DND-41 (cell line): ENCODE results near the gene TMEM167A.

Experiments used
- ATAC-seq: fragments of 200-7000 bp; cut with Tn5 transposase; 3 replicates; pipeline ENCODE4 v1.9.1; 2021; ENCODE audit warnings: low read depth; ENCODE audit not compliant: insufficient read depth
- DNase-seq: peaks from one replicate; pipeline ENCODE4 v3.0.0-alpha.2; 2020
- H2AFZ ChIP-seq: 2 replicates; pipeline ENCODE4 v1.6.0; 2012; ENCODE audit warnings: low read depth, low read length
- H3K27ac ChIP-seq: 2 replicates; pipeline ENCODE4 v1.5.1; 2012; ENCODE audit warnings: low read length, inconsistent platforms
- H3K27me3 ChIP-seq: fragments of 200-600 bp; sonication (generic); 2 replicates; pipeline ENCODE4 v1.6.0; 2012; ENCODE audit warnings: low read length, mild to moderate bottlenecking, inconsistent platforms; ENCODE audit not compliant: insufficient read depth, poor library complexity
- H3K36me3 ChIP-seq: 2 replicates; pipeline ENCODE4 v1.5.1; 2012; ENCODE audit warnings: low read length, inconsistent platforms; ENCODE audit not compliant: insufficient read depth
- H3K4me1 ChIP-seq: 2 replicates; pipeline ENCODE4 v1.5.1; 2012; ENCODE audit warnings: mild to moderate bottlenecking, low read length; ENCODE audit not compliant: insufficient read depth
- H3K4me2 ChIP-seq: 2 replicates; pipeline ENCODE4 v1.6.0; 2012; ENCODE audit warnings: mild to moderate bottlenecking, moderate library complexity, low read length, inconsistent platforms; ENCODE audit not compliant: insufficient read depth
- H3K4me3 ChIP-seq, 2 experiments: fragments of 200-600 bp in 1 of 2; shearing (Covaris generic) in 1 of 2; 2 replicates each; pipeline ENCODE4 v1.5.1; 2012 to 2016; ENCODE audit warnings: inconsistent platforms in 2 of 2, low read length in 2 of 2, mild to moderate bottlenecking in 2 of 2, low read depth in 1 of 2, moderate library complexity in 1 of 2
- H3K79me2 ChIP-seq: 2 replicates; pipeline ENCODE4 v1.6.0; 2012; ENCODE audit warnings: low read length, inconsistent platforms; ENCODE audit not compliant: insufficient read depth
- H3K9ac ChIP-seq: 2 replicates; pipeline ENCODE4 v1.6.0; 2012; ENCODE audit warnings: low read depth, mild to moderate bottlenecking, inconsistent platforms, low read length, moderate library complexity
- H3K9me3 ChIP-seq: 2 replicates; pipeline ENCODE4 v1.5.1; 2012; ENCODE audit warnings: low read length, moderate library complexity, mild to moderate bottlenecking, inconsistent platforms; ENCODE audit not compliant: insufficient read depth, severe bottlenecking
- H4K20me1 ChIP-seq: 2 replicates; pipeline ENCODE4 v1.6.0; 2012; ENCODE audit warnings: low read length; ENCODE audit not compliant: insufficient read depth
- EZH2 ChIP-seq: IDR thresholded peaks from 3 replicates; pipeline ENCODE4 v1.6.1; 2012; ENCODE audit warnings: borderline replicate concordance, low read depth, mild to moderate bottlenecking, moderate library complexity, low read length, inconsistent platforms; ENCODE audit not compliant: severe bottlenecking
- TF ChIP-seq, protein P1 (sequence below): IDR thresholded peaks from 2 replicates; pipeline ENCODE4 v1.5.1; 2012; ENCODE audit warnings: borderline replicate concordance, low read length, moderate library complexity, mild to moderate bottlenecking; ENCODE audit not compliant: poor library complexity, severe bottlenecking; ENCODE audit errors: extremely low read depth

Gene TMEM167A

DNA sequence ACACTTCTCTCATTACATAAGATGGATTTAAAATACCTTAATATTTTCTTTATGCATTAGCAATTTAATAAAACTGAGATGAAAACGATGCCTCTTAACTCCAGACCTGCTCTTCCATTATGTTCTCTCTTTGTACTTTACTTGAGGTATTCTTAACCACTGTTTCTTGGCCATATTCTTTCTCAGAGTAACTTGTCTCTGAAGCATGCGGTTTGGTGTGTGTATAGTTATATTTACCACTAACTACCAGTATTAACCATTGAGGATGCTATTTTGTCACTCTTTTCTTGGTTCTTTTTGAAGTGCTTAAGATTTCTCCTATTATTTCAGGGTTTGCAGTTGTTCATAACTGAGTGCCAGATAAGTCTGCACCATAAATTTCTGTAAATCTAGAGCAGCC, 17.9 kb downstream of the TMEM167A start:
- Histone ChIP-seq H3K79me2 (peaks cover 60% of the 10 kb centered on the region), H3K4me3 (no peak overlapping the region)
- DNase-seq: no peak

GRCh38 chr5:83058726-83059125, 18.5 kb downstream of the TMEM167A start:
- H3K4me3 ChIP-seq: no peak overlapping the region
- ATAC-seq (no peak), DNase-seq (no peak)
- H3K4me2 ChIP-seq: no peak overlapping the region
- peaks cover 19% of the 10 kb centered on the region for H3K4me1 ChIP-seq
- H3K9me3 ChIP-seq: no peaks in the 10 kb centered on the region
- no peak for TF ChIP-seq EZH2
- TF ChIP-seq, protein P1, sequence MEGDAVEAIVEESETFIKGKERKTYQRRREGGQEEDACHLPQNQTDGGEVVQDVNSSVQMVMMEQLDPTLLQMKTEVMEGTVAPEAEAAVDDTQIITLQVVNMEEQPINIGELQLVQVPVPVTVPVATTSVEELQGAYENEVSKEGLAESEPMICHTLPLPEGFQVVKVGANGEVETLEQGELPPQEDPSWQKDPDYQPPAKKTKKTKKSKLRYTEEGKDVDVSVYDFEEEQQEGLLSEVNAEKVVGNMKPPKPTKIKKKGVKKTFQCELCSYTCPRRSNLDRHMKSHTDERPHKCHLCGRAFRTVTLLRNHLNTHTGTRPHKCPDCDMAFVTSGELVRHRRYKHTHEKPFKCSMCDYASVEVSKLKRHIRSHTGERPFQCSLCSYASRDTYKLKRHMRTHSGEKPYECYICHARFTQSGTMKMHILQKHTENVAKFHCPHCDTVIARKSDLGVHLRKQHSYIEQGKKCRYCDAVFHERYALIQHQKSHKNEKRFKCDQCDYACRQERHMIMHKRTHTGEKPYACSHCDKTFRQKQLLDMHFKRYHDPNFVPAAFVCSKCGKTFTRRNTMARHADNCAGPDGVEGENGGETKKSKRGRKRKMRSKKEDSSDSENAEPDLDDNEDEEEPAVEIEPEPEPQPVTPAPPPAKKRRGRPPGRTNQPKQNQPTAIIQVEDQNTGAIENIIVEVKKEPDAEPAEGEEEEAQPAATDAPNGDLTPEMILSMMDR: no peak
- H4K20me1 ChIP-seq: no peaks in the 10 kb centered on the region
- no peak overlapping the region for H2AFZ ChIP-seq
- no peaks in the 10 kb centered on the region for H3K27me3 ChIP-seq
- H3K9ac ChIP-seq: no peak overlapping the region
- H3K79me2 ChIP-seq: peaks cover 54% of the 10 kb centered on the region
- H3K27ac ChIP-seq: no peak overlapping the region
- peaks cover 79% of the 10 kb centered on the region for H3K36me3 ChIP-seq

More for the DNA sequence above, 17.9 kb downstream of the TMEM167A start:
- no peak overlapping the region for H2AFZ ChIP-seq
- no peaks in the 10 kb centered on the region for H3K9me3 ChIP-seq
- H3K36me3 ChIP-seq: peaks cover 78% of the 10 kb centered on the region
- no peak for ATAC-seq
- H3K27me3 ChIP-seq: no peaks in the 10 kb centered on the region
- no peak overlapping the region for H3K27ac ChIP-seq
- H3K4me2 ChIP-seq: no peak overlapping the region
- H3K4me1 ChIP-seq: peaks cover 19% of the 10 kb centered on the region
- no peak for TF ChIP-seq EZH2
- TF ChIP-seq, protein P1: no peak
- no peaks in the 10 kb centered on the region for H4K20me1 ChIP-seq
- H3K9ac ChIP-seq: no peak overlapping the region

GRCh38 chr5:83055166-83055565, 22.0 kb downstream of the TMEM167A start:
- no peak for DNase-seq
- no peak overlapping the region for H3K4me2 ChIP-seq
- TF ChIP-seq EZH2: no peak
- TF ChIP-seq, protein P1: no peak
- no peak overlapping the region for H3K27ac ChIP-seq
- no peak overlapping the region for H3K4me3 ChIP-seq
- peaks cover 24% of the 10 kb centered on the region for H3K79me2 ChIP-seq
- ATAC-seq: no peak
- no peak overlapping the region for H3K9ac ChIP-seq
- no peak overlapping the region for H2AFZ ChIP-seq
- H4K20me1 ChIP-seq: no peaks in the 10 kb centered on the region
- H3K36me3 ChIP-seq: peaks cover 80% of the 10 kb centered on the region
- peaks cover 4% of the 10 kb centered on the region for H3K4me1 ChIP-seq
- H3K27me3 ChIP-seq: no peaks in the 10 kb centered on the region
- no peaks in the 10 kb centered on the region for H3K9me3 ChIP-seq
